ENCODE measurements around the gene NPL.

GRCh38 chr1:182768963-182769362 lies 20.6 kb upstream of the NPL start:
- TF ChIP-seq CTCF (IDR thresholded peaks at IDR 0.05; ENCODE audit: low read length) (no peak), EZH2 (IDR thresholded peaks at IDR 0.05; ENCODE audit: borderline replicate concordance, low read length) (no peak)

Measured in OCI-LY1 (cell line).